Fibroblast of mammary gland (primary cell): ENCODE results near the gene BCL7C.

Experiments
- DNase-seq: peaks from one replicate; pipeline ENCODE4 v3.0.0-alpha.2; 2010; ENCODE audit warnings: low read depth
- H3K4me3 ChIP-seq: 2 replicates; pipeline ENCODE4 v1.5.1; 2011; ENCODE audit warnings: low read depth, mild to moderate bottlenecking, low read length, moderate library complexity; ENCODE audit not compliant: control insufficient read depth
- TF ChIP-seq, protein P1 (sequence below): conservative IDR thresholded peaks from 2 replicates; pipeline ENCODE4 v1.5.1; 2011; ENCODE audit warnings: low read depth, low read length, inconsistent platforms; ENCODE audit not compliant: control insufficient read depth, insufficient read depth

Gene BCL7C

DNA sequence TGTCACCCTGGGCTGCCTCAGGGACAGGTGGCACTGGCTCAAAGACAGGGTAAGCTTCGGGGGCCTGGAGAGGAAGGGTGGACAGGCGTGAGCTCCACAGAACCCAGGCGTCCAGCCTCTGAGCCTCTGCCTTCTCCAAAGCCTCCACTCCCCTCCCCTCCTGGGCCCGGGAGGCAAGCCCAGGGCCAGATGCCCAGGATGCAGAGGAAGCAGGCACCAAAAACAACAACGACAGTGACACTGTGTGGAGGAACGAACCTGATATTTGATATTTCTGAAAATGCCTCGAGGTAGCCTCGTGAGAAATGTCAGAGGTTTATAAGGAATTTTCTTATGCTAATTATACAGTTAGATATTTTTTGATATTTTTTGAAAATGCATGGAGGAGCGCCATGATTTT, 6.0 kb downstream of the BCL7C start:
- H3K4me3 ChIP-seq, result no peak overlapping the region
- no peak for DNase-seq
- TF ChIP-seq, protein P1, sequence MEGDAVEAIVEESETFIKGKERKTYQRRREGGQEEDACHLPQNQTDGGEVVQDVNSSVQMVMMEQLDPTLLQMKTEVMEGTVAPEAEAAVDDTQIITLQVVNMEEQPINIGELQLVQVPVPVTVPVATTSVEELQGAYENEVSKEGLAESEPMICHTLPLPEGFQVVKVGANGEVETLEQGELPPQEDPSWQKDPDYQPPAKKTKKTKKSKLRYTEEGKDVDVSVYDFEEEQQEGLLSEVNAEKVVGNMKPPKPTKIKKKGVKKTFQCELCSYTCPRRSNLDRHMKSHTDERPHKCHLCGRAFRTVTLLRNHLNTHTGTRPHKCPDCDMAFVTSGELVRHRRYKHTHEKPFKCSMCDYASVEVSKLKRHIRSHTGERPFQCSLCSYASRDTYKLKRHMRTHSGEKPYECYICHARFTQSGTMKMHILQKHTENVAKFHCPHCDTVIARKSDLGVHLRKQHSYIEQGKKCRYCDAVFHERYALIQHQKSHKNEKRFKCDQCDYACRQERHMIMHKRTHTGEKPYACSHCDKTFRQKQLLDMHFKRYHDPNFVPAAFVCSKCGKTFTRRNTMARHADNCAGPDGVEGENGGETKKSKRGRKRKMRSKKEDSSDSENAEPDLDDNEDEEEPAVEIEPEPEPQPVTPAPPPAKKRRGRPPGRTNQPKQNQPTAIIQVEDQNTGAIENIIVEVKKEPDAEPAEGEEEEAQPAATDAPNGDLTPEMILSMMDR, result no peak

DNA sequence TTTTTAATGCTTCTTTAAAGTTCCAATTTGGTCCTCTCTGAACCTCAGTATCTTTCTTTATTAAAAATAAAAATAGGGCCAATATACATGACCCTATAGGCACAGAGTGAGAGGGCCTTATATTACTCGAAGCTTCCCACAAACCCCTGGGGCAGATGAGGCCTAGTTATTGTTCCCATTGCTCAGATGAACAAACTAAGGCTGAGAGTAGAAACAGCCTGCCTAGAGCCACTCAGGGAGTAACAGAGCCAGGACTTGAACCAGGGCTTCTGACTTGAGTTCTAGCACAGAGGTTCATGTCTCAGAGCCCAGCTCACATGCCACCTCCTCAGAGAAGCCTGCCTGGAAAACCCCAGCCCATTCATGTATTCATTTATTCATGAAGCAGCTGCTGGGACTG, 7.7 kb downstream of the BCL7C start:
- no peak for DNase-seq
- TF ChIP-seq, protein P1, result no peak
- H3K4me3 ChIP-seq, result no peak overlapping the region

DNA sequence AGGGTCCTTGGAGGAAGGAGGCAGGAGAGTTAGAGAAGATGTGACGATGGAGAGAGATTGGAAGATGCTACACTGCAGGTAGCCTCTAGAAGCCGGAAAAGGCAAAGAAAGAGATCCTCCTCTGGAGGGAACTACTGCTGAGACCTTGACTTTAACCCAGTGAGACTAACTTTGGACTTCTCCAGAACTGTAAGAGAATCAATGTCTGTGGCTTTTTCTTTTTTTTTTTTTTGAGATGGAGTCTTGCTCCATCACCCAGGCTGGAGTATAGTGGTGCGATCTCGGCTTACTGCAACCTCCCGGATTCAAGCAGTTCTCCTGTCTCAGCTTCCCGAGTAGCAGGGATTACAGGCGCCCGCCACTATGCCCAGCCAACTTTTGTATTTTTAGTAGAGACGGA, 8.7 kb downstream of the BCL7C start:
- DNase-seq, result no peak
- no peak overlapping the region for H3K4me3 ChIP-seq
- TF ChIP-seq, protein P1, result no peak

DNA sequence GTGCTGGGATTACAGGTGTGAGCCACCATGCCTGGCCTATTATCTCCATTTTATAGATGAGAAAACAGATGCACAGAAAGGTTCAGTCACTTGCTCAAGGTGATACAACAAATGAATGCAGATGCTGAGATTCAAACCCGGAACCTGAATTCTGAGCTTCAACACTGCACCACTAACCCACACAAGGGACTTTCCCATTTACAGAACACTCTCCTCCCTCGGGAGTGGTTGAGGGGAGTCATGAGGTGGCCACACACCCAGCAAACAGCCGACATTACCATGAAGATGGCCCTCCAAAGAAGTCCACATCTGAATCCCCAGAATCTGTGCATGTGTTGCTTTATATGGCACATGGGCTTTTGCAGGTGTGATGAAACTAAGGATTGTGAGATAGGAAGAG, 9.1 kb downstream of the BCL7C start:
- TF ChIP-seq, protein P1, result no peak
- no peak for DNase-seq
- H3K4me3 ChIP-seq, result no peak overlapping the region

DNA sequence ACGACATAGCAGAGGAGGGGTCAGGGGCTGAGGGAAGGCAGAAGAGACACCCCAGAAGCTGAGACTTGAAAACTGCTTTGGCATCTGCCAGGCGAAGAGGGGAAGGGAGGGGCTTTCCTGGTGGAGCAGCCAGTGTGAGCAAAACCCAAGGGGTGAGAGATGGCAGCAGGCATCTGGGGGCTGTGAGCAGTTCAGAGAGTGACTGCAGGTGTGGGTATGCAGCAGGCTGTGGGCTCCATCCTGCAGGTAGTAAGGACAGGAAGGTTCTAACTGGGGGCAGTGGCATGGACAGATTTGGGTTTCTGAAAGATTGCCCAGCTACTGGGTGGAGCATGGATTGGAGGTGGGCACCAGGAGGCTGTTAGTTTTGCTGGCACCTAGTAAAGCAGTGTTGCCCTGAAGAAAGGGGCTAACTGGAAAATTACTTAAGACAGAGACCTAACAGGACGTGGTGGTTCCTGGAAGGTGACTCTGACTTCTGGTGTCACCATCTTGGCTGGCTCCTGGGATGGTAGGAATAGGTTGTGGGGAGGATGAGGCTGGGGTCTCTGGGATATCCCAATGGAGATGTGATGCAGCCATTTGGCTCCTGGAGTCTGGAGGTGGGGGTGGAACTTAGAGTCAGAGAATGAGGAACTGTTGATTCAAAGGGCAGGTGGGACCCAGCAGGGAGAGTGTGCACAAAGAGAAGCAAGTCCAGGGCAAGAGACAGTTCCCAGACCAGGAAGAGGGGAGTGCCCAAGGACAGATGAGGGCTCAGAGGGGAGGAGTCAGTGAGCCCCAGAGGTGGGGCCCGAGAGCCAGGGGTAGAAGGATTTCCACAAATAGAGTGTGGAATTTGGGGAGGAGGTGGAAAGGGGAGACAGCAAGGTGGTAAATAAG, 11.2 kb downstream of the BCL7C start:
- H3K4me3 ChIP-seq, result no peak overlapping the region
- DNase-seq, result no peak
- TF ChIP-seq, protein P1, result no peak

DNA sequence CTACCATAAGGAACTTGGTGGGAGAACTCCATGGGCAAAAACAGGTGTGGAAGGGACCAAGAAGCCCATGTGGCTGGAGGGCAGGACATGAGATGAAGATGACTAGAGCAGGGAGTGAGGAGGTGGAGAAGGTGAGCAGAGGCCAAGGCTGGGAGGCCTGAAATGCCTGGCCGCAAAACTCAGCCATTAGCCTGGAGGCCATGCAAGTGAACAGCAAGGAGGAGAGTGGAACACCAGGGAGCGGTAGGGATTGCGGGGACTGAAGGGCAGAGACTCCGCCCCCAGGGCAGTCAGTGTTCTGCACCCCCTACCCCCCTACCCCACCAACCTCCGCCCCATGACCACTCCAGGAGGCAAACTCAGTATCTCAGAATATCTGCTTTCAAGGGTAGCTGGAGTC, 17.0 kb downstream of the BCL7C start:
- TF ChIP-seq, protein P1, result no peak
- peak; percentile 11 for DNase-seq
- no peak overlapping the region for H3K4me3 ChIP-seq
